Stimulated activated CD8-positive, alpha-beta memory T cell treated with anti-CD3 and anti-CD28 coated beads, Interleukin-15, amount 100 ng/mL, for 4 hours (primary cell): ENCODE results near the gene SERINC4.
"Not testable (repeated sequence)": the region's sequence is repeated elsewhere in the genome, so short reads cannot be mapped to it uniquely, and the experiment has no call there.

Experiments used
- DNase-seq, 2 donors: peaks; one replicate each; pipeline ENCODE4 v3.0.0-alpha.2; 2020; ENCODE audit warnings: low read depth in 2 of 2

SERINC4 gene

GRCh38 chr15:43799945-43800285, at the start of gene SERINC4:
Gene SERINC4, minus strand, starts transcription at chr15:43800220. Its CDS starts 234 bp downstream, at chr15:43799986.
- no peak for DNase-seq

DNA sequence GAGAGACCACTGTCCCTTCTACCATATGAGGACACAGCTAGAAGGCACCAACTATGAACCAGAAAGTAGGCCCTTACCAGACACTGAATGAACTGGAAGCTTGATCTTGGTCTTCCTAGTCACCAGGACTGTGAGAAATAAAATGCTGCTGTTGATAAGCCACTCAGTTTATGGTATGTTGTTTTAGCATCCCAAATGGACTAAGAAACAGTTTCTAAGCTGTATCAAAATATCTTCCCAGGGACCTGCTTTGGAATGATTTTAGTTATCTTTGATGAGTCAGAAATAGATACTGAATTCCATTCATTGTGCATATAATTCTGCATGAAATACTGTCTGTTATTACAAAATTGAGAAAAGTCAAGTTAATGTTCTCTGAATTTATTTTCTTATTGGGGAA, 45.4 kb upstream of the SERINC4 start:
- DNase-seq, result no peak

GRCh38 chr15:43832485-43832884, 32.5 kb upstream of the SERINC4 start:
- not testable (repeated sequence) for DNase-seq

GRCh38 chr15:43831519-43832052, 31.6 kb upstream of the SERINC4 start:
- DNase-seq, result not testable (repeated sequence)

DNA sequence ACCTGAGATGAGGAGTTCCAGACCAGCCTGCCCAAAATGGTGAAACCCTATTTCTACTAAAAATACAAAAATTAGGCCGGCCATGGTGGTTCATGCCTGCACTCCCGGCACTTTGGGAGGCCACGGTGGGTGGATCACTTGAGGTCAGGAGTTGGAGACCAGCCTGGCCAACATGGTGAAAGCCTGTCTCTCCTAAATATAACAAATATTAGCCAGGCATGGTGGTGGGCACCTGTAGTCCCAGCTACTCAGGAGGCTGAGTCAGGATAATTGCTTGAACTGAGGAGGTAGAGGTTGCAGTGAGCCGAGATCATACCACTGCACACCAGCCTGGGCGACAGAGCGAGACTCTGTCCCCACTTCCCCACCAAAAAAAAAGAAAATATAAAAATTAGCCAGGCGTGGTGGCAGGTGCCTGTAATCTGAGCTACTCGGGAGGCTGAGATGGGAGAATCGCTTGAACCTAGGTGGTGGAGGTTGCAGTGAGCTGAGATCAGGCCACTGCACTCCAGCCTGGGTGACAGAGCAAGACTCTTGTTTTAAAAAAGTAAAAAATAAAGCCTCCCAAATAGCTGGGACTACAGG, 30.8 kb upstream of the SERINC4 start:
- DNase-seq, result not testable (repeated sequence)

DNA sequence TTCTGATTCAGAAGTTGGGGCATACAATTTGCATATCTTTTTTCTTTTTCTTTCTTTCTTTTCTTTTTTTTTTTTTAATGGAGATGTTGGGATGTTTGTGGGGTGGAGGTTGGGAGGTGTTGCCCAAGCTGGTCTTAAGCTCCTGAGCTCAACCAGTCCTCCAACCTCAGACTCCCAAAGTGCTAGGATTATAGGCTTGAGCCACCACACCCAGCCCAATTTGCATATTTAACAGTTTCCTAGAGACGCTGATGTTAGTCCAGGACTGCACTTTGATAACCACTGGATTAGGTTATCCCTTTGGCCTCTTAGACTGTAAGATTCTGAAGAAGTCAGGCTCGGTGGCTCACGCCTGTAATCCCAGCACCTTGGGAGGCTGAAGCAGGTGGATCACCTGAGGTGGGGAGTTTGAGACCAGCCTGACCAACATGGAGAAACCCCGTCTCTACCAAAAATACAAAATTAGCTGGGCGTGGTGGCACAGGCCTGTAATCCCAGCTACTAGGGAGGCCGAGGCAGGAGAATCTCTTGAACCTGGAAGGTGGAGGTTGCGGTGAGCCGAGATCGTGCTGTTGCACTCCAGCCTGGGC, 30.0 kb upstream of the SERINC4 start:
- not testable (repeated sequence) for DNase-seq

GRCh38 chr15:43828061-43828657, 28.1 kb upstream of the SERINC4 start:
- no peak for DNase-seq

GRCh38 chr15:43826508-43827341, 26.7 kb upstream of the SERINC4 start, which contains the start of gene WDR76:
Gene WDR76, plus strand, starts transcription at chr15:43827002. Its CDS starts 31 bp downstream, at chr15:43827033.
- peak; percentile 45 to 49 for DNase-seq

GRCh38 chr15:43826029-43826507, 26.0 kb upstream of the SERINC4 start:
- DNase-seq, result no peak

DNA sequence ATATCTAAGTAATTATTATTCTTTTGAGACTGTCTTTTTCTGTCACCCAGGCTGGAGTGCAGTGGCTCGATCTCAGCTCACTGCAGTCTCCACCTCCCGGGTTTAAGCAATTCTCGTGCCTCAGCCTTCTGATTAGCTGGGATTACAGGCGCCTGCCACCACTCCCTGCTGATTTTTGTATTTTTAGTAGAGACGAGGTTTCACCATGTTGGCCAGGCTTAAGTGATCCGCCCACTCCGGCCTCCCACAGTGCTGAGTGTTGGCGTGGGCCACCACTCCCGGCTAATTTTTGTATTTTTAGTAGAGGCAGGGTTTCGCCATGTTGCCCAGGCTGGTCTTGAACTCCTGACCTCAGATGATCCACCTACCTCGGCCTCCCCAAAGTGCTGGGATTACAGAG, 25.3 kb upstream of the SERINC4 start:
- not testable (repeated sequence) for DNase-seq

DNA sequence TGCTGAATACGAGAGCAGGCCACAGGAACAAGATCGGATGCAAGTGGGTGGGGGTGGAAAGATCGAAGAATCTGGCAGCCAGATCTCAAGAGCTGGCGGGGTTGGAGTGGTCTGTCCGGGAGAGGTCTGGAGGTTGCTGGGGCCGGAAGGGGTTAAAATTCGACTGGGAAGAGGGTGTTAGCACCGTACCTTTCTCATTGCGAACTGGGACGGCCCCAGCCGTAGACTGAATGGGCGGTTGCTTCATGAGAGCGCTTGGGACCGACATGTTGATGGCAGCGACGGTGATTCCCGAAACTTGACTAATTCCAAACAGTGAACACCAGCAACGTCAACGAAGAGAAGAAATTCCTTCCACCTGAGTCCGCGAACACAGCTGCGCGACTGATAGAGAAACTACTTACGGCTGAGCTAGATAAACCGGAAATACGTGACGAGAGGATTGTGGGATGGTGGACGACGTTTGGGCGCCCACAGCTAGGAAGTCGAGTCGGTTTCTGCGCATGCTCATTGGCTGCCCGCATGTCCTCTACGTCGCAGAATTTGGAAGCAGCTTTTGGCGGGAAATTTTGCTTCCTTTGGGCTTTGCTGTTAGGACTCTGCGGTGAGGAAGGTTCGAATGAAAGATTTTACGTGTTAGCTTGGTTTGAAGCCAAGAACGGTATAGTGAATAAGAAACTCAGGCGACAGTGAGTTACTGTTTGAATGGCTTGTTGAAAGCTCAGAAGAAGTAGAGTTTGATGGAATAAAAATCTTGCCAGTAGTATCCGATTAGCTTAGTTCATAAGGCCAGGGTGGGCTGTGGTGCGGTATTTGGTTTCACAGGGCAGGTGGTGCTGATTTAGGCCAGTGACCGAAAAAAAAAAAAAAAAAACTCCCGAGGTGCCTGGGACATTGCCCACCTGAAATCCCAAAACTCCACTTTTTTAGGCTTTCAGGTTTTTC, 24.6 kb upstream of the SERINC4 start, which contains the start of gene MFAP1:
MFAP1 (minus strand) TSS at position 389 of the 945 bp plus-strand sequence; CDS start at position 268, 121 bp downstream.
- peak; percentile 78 to 90 for DNase-seq

DNA sequence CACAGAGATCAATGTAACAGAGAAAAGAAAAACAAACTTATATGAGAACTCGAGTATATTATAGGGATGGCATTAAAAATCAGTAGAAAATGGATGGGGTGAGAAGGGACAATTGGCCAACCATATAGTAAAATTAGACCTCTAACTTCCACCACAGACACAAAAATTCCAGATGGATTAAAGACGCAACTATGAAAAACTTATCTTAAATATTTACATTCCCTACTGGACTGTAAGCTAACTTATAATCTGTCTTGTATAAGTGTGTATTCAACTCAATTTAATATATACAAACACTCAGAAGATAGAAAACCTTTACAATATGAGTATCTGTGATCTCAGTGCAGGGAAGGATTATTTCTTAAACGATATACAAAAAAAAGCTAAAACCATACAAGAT, 21.5 kb upstream of the SERINC4 start:
- no peak for DNase-seq

DNA sequence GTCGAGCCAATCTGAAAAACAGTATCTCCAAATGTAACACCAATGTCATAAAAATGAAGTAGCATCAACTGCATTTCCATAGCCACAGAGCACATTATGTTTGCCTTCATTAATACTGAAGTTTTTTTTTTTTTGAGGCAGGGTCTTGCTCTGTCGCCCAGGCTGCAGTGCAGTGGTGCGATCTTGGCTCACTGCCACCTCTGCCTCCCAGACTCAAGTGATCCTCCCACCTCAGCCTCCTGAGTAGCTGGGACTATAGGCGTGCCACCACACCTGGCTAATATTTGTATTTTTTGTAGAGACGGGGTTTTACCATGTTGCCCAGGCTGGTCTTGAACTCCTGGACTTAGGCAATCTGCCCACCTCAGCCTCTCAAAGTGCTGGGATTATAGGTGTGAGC, 15.0 kb upstream of the SERINC4 start:
- not testable (repeated sequence) for DNase-seq

GRCh38 chr15:43808960-43809678, 9.1 kb upstream of the SERINC4 start:
- no peak for DNase-seq

- DNase-seq, result no peak
Observed at GRCh38 chr15:43808435-43808950, 8.5 kb upstream of the SERINC4 start.

- DNase-seq, result not testable (repeated sequence)
Observed at GRCh38 chr15:43802676-43803075, 2.7 kb upstream of the SERINC4 start.

DNA sequence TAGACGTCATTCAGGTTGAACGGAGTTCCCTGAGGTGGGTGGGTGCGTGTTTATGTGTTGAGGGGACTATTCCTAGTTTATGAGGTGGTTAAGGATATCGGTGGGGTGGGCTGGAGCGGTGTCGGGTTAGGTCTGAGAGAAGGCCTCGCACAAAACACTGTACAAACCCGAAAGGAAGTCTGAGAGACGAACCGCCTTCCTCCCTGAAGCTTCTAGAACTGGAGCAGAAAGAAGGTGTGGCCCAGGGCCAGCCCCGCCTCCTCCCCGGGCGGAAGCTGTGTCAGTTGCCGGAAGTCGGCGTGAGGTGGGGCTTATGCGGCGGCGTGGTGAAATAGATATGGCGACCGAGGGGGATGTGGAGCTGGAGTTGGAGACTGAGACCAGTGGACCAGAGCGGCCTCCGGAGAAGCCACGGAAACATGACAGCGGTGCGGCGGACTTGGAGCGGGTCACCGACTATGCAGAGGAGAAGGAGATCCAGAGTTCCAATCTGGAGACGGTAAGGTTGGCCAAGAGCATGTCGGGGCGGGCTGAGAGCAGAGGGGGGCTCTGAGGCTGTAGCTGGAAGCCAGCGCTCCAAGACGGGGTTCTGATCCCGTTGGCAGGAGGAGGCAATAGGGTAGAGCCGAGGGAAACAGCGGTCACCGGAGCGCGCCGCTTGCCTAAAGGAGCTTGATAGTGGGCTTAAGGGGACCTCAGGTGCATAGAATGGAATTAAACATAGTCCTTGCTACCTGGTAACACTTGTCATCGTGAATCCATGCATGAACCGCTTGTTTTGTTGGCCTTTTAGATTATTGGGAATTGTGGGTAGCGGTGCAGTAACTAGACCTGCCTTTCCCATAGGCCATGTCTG, 494 bp upstream of the SERINC4 start, which contains the start of gene HYPK:
HYPK (plus strand) TSS at position 314 of the 856 bp plus-strand sequence; CDS start at position 338, 24 bp downstream.
- DNase-seq, result peak; percentile 80 to 84

DNA sequence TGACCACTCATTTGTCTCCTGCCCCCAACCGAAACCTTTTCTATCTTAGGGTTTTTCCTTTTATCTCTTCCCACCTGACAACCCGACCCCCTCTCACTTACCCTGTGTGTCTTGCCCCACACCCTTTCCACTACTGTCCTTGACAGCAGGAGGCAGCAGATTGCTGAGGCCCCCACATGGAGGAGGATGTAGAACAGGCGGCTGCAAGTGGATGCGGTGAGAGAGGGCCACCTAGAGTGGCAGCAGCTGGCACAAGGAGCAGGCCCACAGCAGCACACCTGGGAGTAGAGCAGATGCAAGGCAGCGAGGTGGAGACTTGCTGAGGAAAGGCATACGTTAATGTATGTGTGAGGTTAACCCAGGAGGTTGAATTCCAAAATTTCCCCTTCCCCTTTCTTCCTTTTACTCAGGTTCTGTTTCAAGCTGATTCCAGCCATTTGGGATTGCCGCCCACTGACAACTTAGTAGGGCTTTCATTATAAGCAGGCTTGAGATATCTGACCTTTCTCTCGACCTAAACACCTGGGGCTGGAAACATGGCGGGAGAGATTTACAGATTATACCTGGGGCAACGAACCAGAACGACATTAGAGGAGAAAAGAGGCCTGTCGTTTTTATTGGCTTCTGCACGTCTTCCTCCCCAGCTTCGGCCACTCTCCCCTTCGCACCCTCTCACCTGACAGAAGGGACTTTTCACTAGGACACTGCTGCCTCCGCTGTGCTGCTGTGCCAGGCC, 643 bp downstream of the SERINC4 start:
- DNase-seq, result no peak
